ENCODE results near the gene VSX1.

VSX1 gene

GRCh38 chr20:25085756-25086495 is 4.0 kb upstream of the VSX1 start:
- DNase-seq: no peak

DNA sequence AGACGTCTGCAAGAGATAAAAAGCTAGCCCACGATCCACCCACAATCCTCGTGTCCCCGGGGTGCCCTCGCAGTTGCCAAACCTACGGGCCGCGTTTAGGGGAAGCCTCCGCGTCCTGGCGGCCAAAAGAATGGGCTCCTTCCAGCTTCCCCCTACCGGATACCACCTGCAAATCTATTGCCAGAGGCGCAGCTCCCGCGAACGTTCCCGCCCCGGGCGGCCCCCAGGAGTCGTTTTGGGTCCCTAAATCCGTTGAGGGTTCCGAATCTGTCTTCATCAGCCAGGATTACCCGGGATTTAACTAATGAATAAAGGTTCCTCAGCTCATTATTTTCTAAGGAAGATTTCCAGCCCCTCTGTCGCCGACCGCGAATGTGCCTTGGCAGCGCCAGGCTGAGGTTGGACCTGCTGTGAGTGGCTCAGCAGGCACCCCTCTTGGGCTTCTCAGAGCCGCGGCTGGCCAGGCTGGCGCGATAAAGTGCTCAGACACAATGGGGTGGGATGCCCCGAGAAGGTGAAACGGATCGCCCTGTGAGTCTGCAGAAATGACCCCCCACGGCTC is 2.8 kb upstream of the VSX1 start:
- no peak for DNase-seq

DNA sequence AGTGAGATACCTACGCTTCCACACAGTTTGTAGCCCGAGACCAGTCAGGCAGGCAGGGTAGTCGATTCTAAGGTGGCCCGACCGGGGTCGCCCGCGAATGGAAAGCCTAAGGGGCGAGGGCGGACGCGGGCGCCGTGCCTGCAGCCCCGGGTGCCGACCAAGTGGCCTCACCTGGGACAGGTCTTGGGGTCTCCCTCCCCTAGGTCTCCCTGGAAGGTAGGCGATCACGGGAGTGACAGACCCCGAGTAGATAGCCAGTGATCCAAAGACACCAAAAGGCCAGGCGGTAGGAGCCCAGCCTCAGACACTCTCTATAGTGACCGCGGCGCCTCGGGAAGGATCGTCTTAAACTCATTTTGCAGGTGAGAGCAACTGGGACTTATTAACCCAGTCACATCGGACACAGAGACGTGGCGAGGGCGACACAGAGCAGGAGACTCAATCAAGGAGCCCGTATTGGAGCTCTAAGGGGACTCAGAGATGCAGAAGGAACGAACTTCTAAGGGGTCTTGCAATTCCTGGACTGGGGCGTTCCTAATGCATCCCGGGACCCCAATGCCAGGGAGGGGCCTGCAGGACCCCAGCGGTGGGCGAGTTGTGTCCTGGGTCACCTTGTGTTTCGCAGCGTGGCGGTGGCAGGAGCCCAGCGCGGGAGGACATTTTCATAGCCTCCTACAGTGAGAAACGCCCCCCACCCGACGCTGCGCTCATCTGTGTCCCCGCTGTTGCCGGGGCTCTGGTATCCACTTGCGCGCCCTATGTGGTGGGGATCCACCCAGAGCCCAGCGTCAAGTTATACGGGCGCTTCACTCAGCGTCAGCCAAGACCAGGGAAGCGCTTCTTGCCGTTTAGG is 2.1 kb upstream of the VSX1 start:
- DNase-seq: no peak

- DNase-seq: no peak
Measured at GRCh38 chr20:25083141-25083772, 1.3 kb upstream of the VSX1 start.

- DNase-seq: no peak
Measured at GRCh38 chr20:25082498-25082873, 545 bp upstream of the VSX1 start.

DNA sequence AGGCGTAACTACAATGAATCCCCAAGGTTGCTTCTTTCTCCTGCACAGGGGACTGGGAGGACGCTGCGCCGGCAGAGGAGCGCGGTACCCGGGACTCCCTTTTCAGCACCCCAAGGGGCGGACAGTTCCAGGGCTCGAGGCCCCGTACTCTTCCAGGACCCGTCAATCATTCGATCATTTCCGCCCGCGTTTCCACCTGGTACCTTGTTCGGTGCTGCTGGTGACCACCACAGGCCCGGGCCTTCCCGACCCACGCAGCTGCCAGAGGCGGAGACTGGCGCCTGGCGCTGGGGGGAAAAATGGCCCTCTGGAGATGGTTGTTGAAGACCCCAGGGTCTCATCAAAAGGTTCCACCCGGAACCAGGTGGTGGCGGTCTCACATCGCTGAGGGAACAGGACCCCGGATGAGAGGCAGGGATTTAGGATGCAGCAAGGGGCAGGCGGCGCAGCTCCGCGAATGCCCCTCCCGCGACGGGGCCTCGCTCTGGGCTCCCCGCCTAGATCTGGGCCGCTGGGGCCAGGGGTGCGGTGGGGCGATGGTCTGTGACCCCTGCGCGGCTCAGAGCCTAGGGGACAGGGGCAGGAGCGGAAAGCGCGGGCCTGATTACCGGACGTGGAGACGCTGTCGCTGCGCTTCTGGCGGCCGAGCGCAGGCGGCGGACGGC is 744 bp downstream of the VSX1 start:
- DNase-seq: no peak

DNA sequence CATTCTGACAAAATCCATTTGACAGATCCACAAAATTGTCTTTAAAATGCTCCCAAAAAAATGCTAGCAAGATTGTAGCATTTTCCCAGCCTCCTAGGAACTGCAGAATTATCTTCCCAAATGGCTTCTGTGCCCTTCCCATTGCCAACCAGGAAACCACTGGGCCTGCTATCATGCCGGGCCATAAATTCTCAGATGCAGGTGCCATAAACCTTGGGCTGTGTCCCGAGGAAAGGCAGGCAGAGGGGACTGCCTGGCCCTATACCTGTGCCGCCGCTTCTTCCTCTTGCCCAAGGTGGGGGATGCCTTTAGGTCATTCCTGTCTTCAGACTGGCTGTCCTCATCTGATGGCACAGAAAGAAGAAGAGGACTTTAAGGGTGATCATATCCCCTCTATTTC is 2.8 kb downstream of the VSX1 start:
- DNase-seq: no peak

- no peak for DNase-seq
Measured at GRCh38 chr20:25078662-25079061, 3.3 kb downstream of the VSX1 start.

- no peak for DNase-seq
Measured at GRCh38 chr20:25077610-25078169, 4.3 kb downstream of the VSX1 start.

GRCh38 chr20:25076731-25077609 is 5.0 kb downstream of the VSX1 start:
- peak; percentile 14 for DNase-seq

DNA sequence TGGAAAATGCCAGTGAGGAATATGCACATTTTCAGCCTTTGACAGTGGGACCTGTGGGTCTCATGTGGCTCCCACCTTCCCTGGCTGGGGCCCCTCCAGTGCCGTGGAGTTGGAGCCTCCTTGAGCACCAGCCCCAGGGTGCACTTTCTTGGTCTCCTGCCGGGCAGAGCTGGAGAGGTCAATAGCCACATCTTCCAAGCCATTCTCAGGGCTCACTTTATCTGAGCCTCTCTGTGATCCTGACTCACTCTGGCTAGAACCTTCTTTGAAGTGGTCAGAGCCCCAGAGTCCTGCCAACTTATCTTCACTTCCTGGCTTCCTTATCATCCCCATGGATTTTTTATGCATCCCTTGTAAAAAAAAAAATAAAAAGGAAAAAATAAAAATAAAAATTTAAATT is 5.7 kb downstream of the VSX1 start:
- no peak for DNase-seq

- DNase-seq: no peak
Measured at GRCh38 chr20:25073544-25073943, 8.4 kb downstream of the VSX1 start.

GRCh38 chr20:25072226-25072811 is 9.6 kb downstream of the VSX1 start:
- DNase-seq: no peak

GRCh38 chr20:25071734-25072133 is 10.2 kb downstream of the VSX1 start:
- DNase-seq: no peak

DNA sequence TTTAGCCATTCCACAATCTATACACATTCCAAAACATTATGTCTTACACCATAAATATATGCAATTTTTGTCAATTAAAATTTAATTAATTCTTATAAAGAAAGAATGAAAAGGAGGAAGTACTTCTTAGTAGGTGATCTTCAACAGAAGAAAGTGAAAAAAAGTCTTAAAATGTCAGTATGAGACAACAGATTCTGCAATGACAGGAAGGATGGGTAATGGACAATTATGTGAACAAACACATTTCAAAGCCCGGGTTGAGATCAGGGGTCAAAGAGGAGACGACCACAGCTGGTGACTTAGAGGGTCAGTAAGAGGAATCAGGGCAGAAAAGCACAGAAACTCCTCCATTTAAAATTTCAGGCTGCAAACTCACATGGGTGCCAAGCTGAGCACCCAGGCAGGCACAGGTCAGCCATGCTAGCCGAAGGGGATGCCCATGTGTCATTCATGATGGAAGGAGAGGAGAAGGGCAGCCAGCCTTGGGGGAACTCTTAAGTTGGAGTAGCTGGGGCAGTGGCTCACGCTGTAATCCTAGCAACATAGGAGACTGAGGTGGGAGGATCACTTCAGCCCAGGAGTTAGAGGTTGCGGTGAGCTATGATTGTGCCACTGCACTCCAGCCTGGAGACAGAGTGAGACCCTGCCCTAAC is 11.0 kb downstream of the VSX1 start:
- DNase-seq: no peak

DNA sequence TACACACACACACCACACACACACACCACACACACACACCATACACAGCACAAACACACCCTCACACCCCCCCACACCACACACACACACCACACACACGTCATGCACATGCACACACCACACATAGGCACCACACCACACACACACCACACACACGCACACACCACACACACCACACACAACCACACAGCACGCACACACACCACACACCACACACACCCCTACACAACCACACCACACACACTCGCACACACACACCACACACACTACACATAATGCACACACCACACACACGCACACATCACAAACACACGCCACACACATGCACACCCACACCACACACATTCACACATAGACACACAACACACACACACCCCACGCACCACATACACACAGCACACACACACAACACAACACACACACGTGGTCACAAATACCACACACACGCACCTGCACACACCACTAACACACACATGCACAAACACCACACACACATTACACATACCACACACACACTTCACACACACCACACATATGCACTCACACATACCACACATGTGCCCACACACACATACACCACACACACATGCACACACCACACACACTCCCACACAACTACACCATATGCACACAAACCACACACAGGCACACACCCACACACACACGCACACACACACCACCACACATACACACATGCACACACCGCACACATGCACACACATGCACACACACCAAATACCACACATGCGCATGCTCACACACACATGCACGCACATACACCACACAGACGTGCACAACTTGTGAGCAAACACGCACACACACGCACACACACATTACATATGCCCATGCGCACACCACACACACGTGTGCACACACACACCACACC is 14.6 kb downstream of the VSX1 start:
- no peak for DNase-seq

DNA sequence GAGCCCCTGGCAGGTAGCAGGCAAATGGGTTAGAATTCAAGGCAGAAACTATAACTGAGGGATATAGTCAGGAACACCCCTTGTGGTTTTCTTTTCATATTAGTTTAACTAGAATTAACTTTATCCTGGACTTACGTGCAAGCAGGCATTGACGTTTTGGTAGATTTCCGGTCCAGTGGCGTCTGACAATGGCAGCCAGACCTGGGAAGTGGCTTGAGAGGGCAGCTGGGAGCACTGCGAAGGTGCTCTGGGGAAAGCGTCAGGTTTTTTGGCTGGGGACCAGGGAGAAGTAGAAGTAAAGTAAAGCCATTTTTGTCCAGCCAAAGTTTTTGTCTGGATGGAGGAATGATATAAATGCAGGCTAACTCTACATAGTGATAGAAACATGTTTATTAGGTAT is 15.6 kb downstream of the VSX1 start:
- no peak for DNase-seq

- no peak for DNase-seq
Measured at GRCh38 chr20:25065625-25066338, 16.2 kb downstream of the VSX1 start.

- no peak for DNase-seq
Measured at GRCh38 chr20:25065072-25065624, 16.8 kb downstream of the VSX1 start.

Measured in NCI-H2107 (cell line).